Natural killer cell treated with Interleukin-12 subunit alpha and Interleukin-12 subunit beta and Interleukin-15 and Interleukin-18, amount 100 ng/mL, for 72 hours (primary cell): ENCODE data around the gene CCL13. TPM values are rescaled to one million over a fixed set of nuclear protein-coding genes. Genes with fewer than 3 reads are reported as not detected.

Experiments used
- ATAC-seq, 2 donors: fragments of 150-1000 bp; cut with Tn5 transposase in 1 of 2; sonication (Bioruptor Pico), chemical (Tn5 transposase) in 1 of 2; 2 replicates each; pipeline ENCODE4 v1.10.0; 2021
- DNase-seq: peaks from one replicate; pipeline ENCODE4 v3.0.0; 2022; ENCODE audit warnings: low spot score
- H3K27ac Mint-ChIP-seq, 2 donors: 1 replicate in 1 of 2; 2 replicates in 1 of 2; pipeline ENCODE4 v1.8.0; 2022; ENCODE audit warnings: mixed read lengths in 2 of 2, mild to moderate bottlenecking in 1 of 2, moderate library complexity in 1 of 2
- H3K27me3 Mint-ChIP-seq, 2 donors: 1 replicate in 1 of 2; 2 replicates in 1 of 2; pipeline ENCODE4 v1.8.0; 2022; ENCODE audit warnings: mixed read lengths in 2 of 2
- H3K36me3 Mint-ChIP-seq: one replicate; pipeline ENCODE4 v1.8.0; 2022; ENCODE audit warnings: mixed read lengths
- H3K4me1 Mint-ChIP-seq, 2 donors: 1 replicate in 1 of 2; 2 replicates in 1 of 2; pipeline ENCODE4 v1.8.0; 2022; ENCODE audit warnings: low read depth in 2 of 2, mixed read lengths in 2 of 2, mild to moderate bottlenecking in 1 of 2
- H3K4me3 Mint-ChIP-seq: one replicate; pipeline ENCODE4 v1.8.0; 2022; ENCODE audit warnings: mixed read lengths
- H3K9me3 Mint-ChIP-seq: 2 replicates; pipeline ENCODE4 v1.8.0; 2022; ENCODE audit warnings: mixed read lengths
- total RNA-seq, 2 donors: library from RNA; stranded (reverse); gene quantifications; one replicate each; pipeline ENCODE4 v1.2.3, GENCODE V29; 2022

Gene CCL13
- total RNA-seq, 2 donors from 2014 or later: not detected

DNA sequence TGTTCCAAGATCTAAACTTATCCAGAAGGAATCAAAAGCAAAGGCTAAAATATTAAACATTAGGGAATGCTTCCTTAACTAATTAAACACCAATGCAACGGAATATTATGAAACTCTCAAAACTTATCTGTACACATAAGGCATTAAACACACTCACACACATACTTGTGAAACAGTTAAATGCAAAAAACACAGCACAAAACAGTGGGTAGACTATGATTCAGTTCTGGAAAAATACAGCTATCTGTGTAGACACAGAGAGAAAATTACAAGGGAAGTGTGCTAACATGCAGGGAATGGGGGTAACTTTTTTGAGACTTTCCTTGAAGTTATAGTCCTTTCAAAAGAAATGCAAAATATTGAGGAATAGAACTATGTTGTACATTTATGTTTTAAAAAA lies 43.4 kb downstream of the CCL13 start:
- Mint-ChIP-seq H3K9me3 (no peaks in the 10 kb centered on the region), H3K36me3 (no peaks in the 10 kb centered on the region), H3K27me3 (peaks cover 14 to 19% of the 10 kb centered on the region in 2 donors), H3K4me1 (peaks cover 0 to 6% of the 10 kb centered on the region in 2 donors), H3K4me3 (no peak overlapping the region), H3K27ac (no peak overlapping the region)
- DNase-seq (no peak), ATAC-seq (no peak)

DNA sequence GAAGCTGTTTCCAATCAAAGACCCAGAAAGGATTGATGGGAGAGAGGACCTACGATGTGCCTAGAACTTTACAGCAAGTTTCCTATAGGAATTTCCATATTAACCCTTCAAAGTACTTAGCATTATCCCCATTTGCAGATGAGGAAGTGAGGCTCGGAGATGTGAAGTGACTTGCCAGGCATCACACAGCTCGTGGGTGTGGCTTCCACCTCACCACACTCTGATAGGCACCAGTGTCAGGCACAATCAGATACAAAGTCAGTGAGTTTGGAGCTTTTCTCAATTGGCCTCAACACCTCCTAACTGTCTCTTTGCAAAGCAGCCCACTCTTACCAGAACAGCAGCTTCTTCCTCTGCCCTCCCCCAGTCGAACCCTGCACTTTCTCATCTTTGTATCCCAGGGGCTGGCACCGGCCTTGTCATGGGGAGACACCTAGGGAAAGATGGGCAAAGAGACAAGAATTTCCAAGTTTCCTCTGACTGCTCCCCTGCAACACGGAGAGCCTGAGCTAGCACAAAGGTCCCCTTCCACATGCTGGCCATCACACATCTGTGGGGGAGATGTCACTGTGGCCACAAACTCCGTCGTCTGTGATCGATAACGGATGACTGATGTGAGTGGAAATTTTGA lies 44.1 kb downstream of the CCL13 start:
- ATAC-seq (peak in 1 of 2 donors; percentile 45), DNase-seq (no peak)
- H3K4me1 Mint-ChIP-seq: peaks cover 0 to 6% of the 10 kb centered on the region in 2 donors
- no peaks in the 10 kb centered on the region for H3K36me3 Mint-ChIP-seq
- H3K9me3 Mint-ChIP-seq: no peaks in the 10 kb centered on the region
- H3K4me3 Mint-ChIP-seq: no peak overlapping the region
- H3K27ac Mint-ChIP-seq: no peak overlapping the region
- peaks cover 12% of the 10 kb centered on the region in 2 donors for H3K27me3 Mint-ChIP-seq

DNA sequence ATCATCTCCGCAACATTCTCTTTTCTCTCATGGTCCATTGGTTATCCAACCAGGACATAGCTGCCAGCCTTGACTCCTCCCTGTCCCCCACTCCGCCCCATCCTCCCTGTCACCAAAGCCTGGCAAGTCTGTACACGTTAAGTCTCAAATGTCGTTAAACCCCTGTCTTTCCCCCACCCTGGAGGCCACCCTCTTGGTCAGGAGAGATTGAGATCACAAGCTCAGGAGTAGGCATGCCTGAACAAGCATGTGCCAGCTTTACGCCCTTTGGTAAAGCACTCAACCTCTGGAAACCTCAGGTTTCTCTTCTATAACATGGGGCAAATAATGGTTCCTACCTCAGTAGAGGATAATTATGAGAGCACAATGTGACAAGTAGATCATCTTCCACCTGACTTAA lies 44.9 kb downstream of the CCL13 start:
- Mint-ChIP-seq H3K27me3 (peaks cover 12% of the 10 kb centered on the region in 2 donors), H3K27ac (no peak overlapping the region), H3K4me3 (no peak overlapping the region), H3K4me1 (peaks cover 0 to 6% of the 10 kb centered on the region in 2 donors), H3K9me3 (no peaks in the 10 kb centered on the region), H3K36me3 (no peaks in the 10 kb centered on the region)
- DNase-seq (no peak), ATAC-seq (no peak)

DNA sequence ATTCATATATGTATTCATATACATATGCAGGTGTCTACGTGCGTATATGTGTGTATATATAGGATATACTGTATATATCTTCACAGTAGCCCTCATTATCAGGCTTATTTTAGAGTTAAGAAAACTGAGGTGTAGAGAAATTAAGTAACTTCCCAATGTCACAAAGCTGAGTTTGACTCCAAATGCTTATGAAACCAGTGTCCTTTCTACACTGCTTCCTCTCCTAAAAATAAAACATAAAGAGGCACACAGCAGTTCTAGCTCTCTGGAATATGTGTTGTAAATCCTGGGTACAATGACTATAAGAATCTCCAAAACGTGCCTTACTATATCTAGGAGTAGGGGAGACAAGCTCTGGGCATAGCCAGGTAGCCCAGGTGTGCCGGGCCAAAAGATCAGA lies 46.7 kb downstream of the CCL13 start:
- no peak for DNase-seq
- no peak overlapping the region for H3K27ac Mint-ChIP-seq

DNA sequence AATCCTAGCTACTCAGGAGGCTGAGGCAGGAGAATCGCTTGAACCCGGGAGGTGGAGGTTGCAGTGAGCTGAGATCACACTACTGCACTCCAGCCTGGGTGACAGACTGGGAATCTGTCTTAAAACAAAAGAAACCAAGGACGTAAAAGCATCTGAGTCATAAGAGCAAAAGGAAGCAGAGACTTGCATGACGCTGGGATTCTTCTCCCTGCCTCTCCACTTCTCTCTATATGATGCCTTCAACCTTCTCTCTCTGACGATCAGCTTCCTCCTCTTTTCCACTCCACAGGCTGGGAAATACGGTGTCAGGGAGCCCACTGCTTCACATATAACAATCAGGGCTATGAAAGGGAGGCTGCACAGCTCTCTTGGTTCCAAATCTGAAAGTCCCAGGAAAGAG lies 49.9 kb downstream of the CCL13 start:
- no peak overlapping the region for H3K4me3 Mint-ChIP-seq
- H3K9me3 Mint-ChIP-seq: no peaks in the 10 kb centered on the region
- DNase-seq (no peak), ATAC-seq (no peak)
- H3K4me1 Mint-ChIP-seq: no peaks in the 10 kb centered on the region
- H3K36me3 Mint-ChIP-seq: no peaks in the 10 kb centered on the region
- H3K27ac Mint-ChIP-seq: no peak overlapping the region
- peaks cover 21 to 28% of the 10 kb centered on the region in 2 donors for H3K27me3 Mint-ChIP-seq

More for the DNA sequence above, 46.7 kb downstream of the CCL13 start:
- no peak overlapping the region for H3K4me3 Mint-ChIP-seq
- H3K36me3 Mint-ChIP-seq: no peaks in the 10 kb centered on the region
- ATAC-seq: no peak
- peaks cover 0 to 6% of the 10 kb centered on the region in 2 donors for H3K4me1 Mint-ChIP-seq
- H3K9me3 Mint-ChIP-seq: no peaks in the 10 kb centered on the region
- H3K27me3 Mint-ChIP-seq: peaks cover 4% of the 10 kb centered on the region in 2 donors

Other genes with a start within 250 kb of the CCL13 start
- under 1 TPM in 1 of 2 donors, not detected in 1; 0.40 TPM for gene CCL2, start 101.2 kb upstream of the CCL13 start, total RNA-seq
- gene CCL7, start 86.3 kb upstream of the CCL13 start, total RNA-seq: not detected
- not detected for gene CCL11, start 70.7 kb upstream of the CCL13 start, total RNA-seq
- gene CCL8, start 37.0 kb upstream of the CCL13 start, total RNA-seq: not detected
- gene CCL1, start 6.8 kb downstream of the CCL13 start, total RNA-seq: 1 to 10 TPM; 3.5 to 4.8 TPM
- gene TMEM132E, start 223.1 kb downstream of the CCL13 start, total RNA-seq: not detected